ENCODE measurements around the gene TMEM72. TPM values are rescaled to one million over a fixed set of nuclear protein-coding genes. Genes with fewer than 3 reads are reported as not detected.

TMEM72 gene
- total RNA-seq, 1 experiment from 2014 or later = not detected

DNA sequence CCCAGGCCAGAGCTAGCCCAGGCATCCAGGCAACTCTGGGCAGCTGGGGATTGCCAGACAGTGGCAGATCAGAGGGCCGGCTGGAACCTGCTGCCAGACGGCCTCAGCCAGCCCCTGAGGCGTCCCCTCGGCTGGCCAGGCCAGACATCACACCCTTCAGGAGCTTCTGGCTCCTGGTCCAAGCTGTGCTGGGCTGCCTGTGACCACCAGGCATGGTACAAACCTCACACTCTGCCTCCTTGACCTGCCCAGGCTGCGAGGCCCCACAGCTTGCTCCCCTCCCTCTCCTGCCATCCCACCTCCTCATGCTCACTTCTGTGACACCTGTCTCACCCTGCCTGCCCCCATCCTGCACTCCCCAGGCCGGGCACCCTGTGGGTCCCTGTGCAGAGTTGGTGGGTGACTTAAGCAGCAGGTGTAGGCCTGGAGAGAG lies 61.8 kb downstream of the TMEM72 start:
- Mint-ChIP-seq H3K4me3 (ENCODE audit: unreplicated experiment) (no peak overlapping the region), H3K4me1 (ENCODE audit: low read depth, unreplicated experiment) (peaks cover 16% of the 10 kb centered on the region), H3K36me3 (ENCODE audit: insufficient read depth, unreplicated experiment) (peaks cover 10% of the 10 kb centered on the region), H3K9me3 (ENCODE audit: unreplicated experiment) (no peaks in the 10 kb centered on the region), H3K27me3 (ENCODE audit: insufficient read depth, unreplicated experiment) (no peaks in the 10 kb centered on the region), H3K27ac (ENCODE audit: unreplicated experiment) (no peak overlapping the region)
- no peak for DNase-seq
- Histone ChIP-seq H3K4me1 (peaks cover 48% of the 10 kb centered on the region), H3K36me3 (ENCODE audit: control insufficient read depth, insufficient read depth, low read length) (0 out of 2 replicates have a peak, but pooled peaks cover 4% of the 10 kb centered on the region), H3K27me3 (replicated peaks; ENCODE audit: control insufficient read depth, insufficient read depth, low read length) (no peaks in the 10 kb centered on the region), H3K9me3 (no peaks in the 10 kb centered on the region), H3K4me3 (ENCODE audit: low read depth, low read length) (no peak overlapping the region)
- ChIA-PET CTCF (interaction anchor here (1.0 to 2.6 kb wide), 4 partner anchors 9 to 40 kb away, joined by 3 to 17 read pairs (median 6); no protein-coding TSS in a partner anchor), POLR2A (interaction anchor here (0.5 kb wide), 1 partner anchor 622 kb away, joined by 3 read pairs; no protein-coding TSS in a partner anchor)
- TF ChIP-seq CTCF (IDR thresholded peaks at IDR 0.05; ENCODE audit: insufficient read depth in 1 of 2, low read depth in 1 of 2, low read length in 1 of 2, severe bottlenecking in 1 of 2, unreplicated experiment in 1 of 2) = no peak
- intact Hi-C loops (cut with micrococcal nuclease; ENCODE audit: unreplicated experiment) = no loop called here
- no TSS peak for BruUV-seq (replicated peaks)

- Mint-ChIP-seq H3K4me3 (ENCODE audit: unreplicated experiment) (no peak overlapping the region), H3K27me3 (ENCODE audit: insufficient read depth, unreplicated experiment) (no peaks in the 10 kb centered on the region), H3K36me3 (ENCODE audit: insufficient read depth, unreplicated experiment) (peaks cover 16% of the 10 kb centered on the region), H3K9me3 (ENCODE audit: unreplicated experiment) (no peaks in the 10 kb centered on the region), H3K4me1 (ENCODE audit: low read depth, unreplicated experiment) (peaks cover 20% of the 10 kb centered on the region), H3K27ac (ENCODE audit: unreplicated experiment) (peak overlapping the region; percentile 57)
- Histone ChIP-seq H3K4me3 (ENCODE audit: low read depth, low read length) (no peak overlapping the region), H3K4me1 (peaks cover 54% of the 10 kb centered on the region), H3K36me3 (ENCODE audit: control insufficient read depth, insufficient read depth, low read length) (0 out of 2 replicates have a peak, but pooled peaks cover 4% of the 10 kb centered on the region), H3K9me3 (no peaks in the 10 kb centered on the region), H3K27me3 (replicated peaks; ENCODE audit: control insufficient read depth, insufficient read depth, low read length) (no peaks in the 10 kb centered on the region)
- no peak for TF ChIP-seq CTCF (IDR thresholded peaks at IDR 0.05; ENCODE audit: insufficient read depth in 1 of 2, low read depth in 1 of 2, low read length in 1 of 2, severe bottlenecking in 1 of 2, unreplicated experiment in 1 of 2)
- intact Hi-C loops (cut with micrococcal nuclease; ENCODE audit: unreplicated experiment) = loop anchor here (2.0 kb wide), 1 partner anchor 15 kb away; the partner anchor contains the start of gene RASSF4
- no TSS peak for BruUV-seq (replicated peaks)
- POLR2A ChIA-PET = interaction anchor here (0.5 kb wide), 1 partner anchor 621 kb away, joined by 3 read pairs; no protein-coding TSS in a partner anchor
- DNase-seq = no peak
- CTCF ChIA-PET = interaction anchor here (0.9 to 2.6 kb wide), 5 partner anchors 9 to 40 kb away, joined by 3 to 17 read pairs (median 5); no protein-coding TSS in a partner anchor
Measured at GRCh38 chr10:44973323-44974081, 62.4 kb downstream of the TMEM72 start.

DNA sequence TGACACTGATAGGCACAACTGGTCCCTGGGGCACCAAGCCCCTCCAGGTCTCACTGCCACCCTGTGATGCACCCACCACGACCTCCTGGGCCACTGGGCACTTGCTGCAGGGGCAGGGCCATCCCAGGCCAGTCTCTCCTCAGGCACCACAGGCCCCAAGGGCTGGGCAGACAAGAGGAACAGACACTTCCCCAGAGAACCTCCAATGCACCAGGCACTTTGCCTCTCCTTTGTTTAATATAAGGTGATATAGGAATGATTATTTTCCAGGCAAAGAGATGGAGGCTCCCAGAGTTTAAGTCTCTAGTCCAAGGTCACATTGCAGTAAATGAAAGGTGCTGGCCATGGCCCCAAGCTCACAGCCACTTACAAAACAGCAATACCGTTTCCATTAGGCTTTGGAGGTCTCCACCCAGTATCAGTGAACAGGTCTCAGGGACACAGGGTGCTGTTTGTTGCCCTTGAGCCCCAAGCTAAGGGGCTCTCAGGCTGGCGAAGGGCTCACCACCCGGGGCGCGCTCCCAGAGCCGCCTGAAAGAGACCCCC lies 63.0 kb downstream of the TMEM72 start:
- H3K4me3 ChIP-seq (ENCODE audit: low read depth, low read length) = peak overlapping the region; percentile 42
- no peaks in the 10 kb centered on the region for H3K9me3 Mint-ChIP-seq (ENCODE audit: unreplicated experiment)
- intact Hi-C loops (cut with micrococcal nuclease; ENCODE audit: unreplicated experiment) = loop anchor here (2.0 kb wide), 1 partner anchor 15 kb away; the partner anchor contains the start of gene RASSF4
- H3K36me3 Mint-ChIP-seq (ENCODE audit: insufficient read depth, unreplicated experiment) = peaks cover 22% of the 10 kb centered on the region
- 0 out of 2 replicates have a peak, but pooled peaks cover 4% of the 10 kb centered on the region for H3K36me3 ChIP-seq (ENCODE audit: control insufficient read depth, insufficient read depth, low read length)
- H3K27ac Mint-ChIP-seq (ENCODE audit: unreplicated experiment) = peak overlapping the region; percentile 57
- BruUV-seq (replicated peaks) = TSS peak; percentile 10
- H3K27me3 ChIP-seq (replicated peaks; ENCODE audit: control insufficient read depth, insufficient read depth, low read length) = no peaks in the 10 kb centered on the region
- peak overlapping the region; percentile 70 for H3K4me3 Mint-ChIP-seq (ENCODE audit: unreplicated experiment)
- TF ChIP-seq CTCF (IDR thresholded peaks at IDR 0.05; ENCODE audit: insufficient read depth in 1 of 2, low read depth in 1 of 2, low read length in 1 of 2, severe bottlenecking in 1 of 2, unreplicated experiment in 1 of 2) = no peak
- CTCF ChIA-PET = interaction anchor here (0.9 to 2.6 kb wide), 3 partner anchors 10 to 41 kb away, joined by 4 to 17 read pairs (median 8); no protein-coding TSS in a partner anchor
- POLR2A ChIA-PET = no interaction called here
- H3K4me1 ChIP-seq = peaks cover 60% of the 10 kb centered on the region
- peaks cover 26% of the 10 kb centered on the region for H3K4me1 Mint-ChIP-seq (ENCODE audit: low read depth, unreplicated experiment)
- no peaks in the 10 kb centered on the region for H3K27me3 Mint-ChIP-seq (ENCODE audit: insufficient read depth, unreplicated experiment)
- H3K9me3 ChIP-seq = no peaks in the 10 kb centered on the region
- DNase-seq = no peak
